ENCODE measurements around the gene TRNT1.

The TRNT1 gene

DNA sequence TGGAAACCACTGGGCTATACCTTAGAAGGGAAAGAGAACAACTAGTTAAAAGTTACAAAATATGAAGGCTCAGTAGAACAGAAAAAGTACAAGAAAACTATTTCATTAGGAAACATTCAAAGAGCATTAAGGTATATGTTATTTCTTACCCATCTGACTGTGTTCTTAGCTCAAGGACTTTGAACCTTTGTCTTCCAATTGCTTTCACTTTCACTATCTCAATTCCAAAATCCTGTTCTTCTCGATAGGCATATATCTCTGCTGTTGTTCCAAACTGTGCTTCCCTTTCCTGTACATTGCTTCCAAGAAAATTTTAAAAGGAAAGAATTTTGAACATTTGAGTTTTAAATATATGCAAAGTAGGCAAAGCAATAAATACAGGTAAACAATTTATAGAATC, 45.9 kb downstream of the TRNT1 start:
- TF ChIP-seq, protein P1, sequence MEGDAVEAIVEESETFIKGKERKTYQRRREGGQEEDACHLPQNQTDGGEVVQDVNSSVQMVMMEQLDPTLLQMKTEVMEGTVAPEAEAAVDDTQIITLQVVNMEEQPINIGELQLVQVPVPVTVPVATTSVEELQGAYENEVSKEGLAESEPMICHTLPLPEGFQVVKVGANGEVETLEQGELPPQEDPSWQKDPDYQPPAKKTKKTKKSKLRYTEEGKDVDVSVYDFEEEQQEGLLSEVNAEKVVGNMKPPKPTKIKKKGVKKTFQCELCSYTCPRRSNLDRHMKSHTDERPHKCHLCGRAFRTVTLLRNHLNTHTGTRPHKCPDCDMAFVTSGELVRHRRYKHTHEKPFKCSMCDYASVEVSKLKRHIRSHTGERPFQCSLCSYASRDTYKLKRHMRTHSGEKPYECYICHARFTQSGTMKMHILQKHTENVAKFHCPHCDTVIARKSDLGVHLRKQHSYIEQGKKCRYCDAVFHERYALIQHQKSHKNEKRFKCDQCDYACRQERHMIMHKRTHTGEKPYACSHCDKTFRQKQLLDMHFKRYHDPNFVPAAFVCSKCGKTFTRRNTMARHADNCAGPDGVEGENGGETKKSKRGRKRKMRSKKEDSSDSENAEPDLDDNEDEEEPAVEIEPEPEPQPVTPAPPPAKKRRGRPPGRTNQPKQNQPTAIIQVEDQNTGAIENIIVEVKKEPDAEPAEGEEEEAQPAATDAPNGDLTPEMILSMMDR (conservative IDR thresholded peaks at IDR 0.05; ENCODE audit: low read depth, low read length): no peak
- DNase-seq (ENCODE audit: low read depth): no peak
- H3K4me3 ChIP-seq (ENCODE audit: low read depth, low read length): no peak overlapping the region

DNA sequence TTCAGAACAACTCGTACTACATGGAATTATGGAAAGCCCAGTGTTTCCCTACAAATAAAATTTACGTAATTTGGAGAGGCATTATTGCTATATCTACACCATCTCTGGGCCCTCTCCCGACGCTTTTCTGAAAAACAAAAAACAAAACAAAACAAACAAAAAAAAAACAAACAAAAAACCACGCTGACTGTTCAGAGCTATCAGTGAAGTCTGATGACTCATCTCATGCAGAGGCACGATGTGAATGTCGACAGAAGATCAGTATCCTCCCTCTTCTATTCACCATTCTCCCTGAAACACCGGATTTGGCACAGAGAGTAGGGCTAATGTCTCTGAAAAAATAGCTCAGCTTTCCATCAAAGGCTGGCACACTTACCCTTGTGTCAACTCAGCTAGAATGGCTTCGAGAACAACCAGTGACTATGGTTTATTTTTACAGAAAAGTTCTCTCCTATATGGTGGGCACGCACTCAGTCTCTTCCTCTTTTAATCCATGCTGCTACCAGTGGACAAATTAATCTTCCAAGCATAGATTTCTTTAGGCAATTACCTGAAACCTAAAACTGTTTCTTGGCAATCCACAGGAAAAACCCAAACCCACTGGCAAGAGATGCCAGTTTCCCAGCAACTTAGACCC, 51.2 kb downstream of the TRNT1 start:
- peak; percentile 48 for DNase-seq (ENCODE audit: low read depth)
- TF ChIP-seq, protein P1 (conservative IDR thresholded peaks at IDR 0.05; ENCODE audit: low read depth, low read length): no peak
- peak overlapping the region; percentile 14 for H3K4me3 ChIP-seq (ENCODE audit: low read depth, low read length)

DNA sequence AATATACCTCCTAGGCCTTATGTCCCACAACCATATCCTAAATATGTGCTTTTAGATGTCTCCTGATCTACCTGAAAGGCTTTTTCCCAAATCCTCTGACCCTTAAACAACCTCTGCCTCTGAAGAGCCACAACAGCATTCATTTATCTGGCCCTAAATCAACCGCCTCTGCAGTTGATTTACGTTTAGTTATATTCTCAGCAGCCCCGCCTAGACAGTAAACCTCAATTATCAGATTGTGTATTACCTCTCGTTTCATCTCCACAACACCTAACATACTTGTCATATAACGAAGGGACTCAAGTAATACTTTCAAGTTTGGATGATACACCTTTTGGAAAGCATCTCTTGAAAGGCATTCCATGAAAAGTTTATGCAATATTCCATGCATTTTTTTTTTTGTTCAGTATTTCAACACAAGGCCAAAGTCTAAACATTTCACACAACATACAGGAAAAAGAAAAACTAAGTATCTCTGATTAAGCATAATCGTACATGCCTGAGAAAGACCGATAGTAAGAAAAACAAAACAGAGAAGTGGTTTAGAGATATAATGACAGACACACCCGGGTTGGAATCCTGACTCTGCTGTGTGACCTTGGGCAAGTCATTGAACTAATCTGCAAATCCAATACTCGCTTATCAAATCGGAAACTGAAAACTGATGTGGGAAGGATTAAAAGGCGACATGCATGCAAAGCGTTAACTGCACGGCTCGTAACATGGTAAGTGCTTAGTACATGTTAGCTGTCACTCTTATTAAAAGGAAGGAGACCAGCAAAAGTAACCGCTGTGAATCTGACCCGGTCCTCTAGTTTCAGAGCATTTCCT, 52.0 kb downstream of the TRNT1 start:
- peak overlapping the region; percentile 100 for H3K4me3 ChIP-seq (ENCODE audit: low read depth, low read length)
- no peak for DNase-seq (ENCODE audit: low read depth)

DNA sequence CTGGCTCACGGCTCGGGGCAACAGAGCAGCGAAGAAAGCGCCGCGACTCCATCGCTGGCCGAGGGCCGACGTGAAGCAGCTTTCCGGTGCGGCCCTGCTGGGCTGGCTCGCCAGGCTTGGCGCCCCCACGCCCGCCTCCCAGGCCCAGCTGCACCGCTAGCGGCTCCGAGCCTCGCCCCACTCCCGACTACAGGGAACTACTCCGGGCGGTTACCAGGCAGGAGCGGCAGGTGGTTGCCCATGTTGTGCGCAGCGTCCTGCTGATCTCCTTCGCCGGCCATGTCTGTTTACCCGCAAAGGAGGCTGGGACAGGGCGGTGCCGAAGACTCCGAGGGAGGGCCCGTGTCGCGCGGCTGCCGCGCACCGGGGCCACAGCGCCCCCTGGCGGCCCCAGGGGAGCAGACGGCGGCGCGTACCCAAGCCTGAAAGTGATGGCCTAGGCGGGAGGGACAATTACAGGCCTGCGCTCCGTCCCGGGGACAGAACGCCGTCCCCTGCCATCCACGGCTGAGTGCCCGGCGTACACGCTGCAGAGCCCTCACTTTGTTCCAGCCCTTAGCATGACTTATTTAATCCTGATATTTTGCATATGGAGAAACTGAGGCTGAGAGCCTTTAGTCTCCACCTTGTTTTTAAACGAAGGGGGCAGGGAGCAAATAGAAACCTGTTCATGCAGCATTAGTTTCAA, 52.8 kb downstream of the TRNT1 start, which contains the start of gene CRBN:
CRBN (minus strand) TSS at position 285 of the 688 bp plus-strand sequence; CDS start at position 281, 4 bp downstream.
- TF ChIP-seq, protein P1 (conservative IDR thresholded peaks at IDR 0.05; ENCODE audit: low read depth, low read length): peak; percentile 72
- peak within 1 kb of the TSS; percentile 100 for H3K4me3 ChIP-seq (ENCODE audit: low read depth, low read length)
- peak; percentile 87 for DNase-seq (ENCODE audit: low read depth)

More for the DNA sequence above, 52.0 kb downstream of the TRNT1 start:
- TF ChIP-seq, protein P1 (conservative IDR thresholded peaks at IDR 0.05; ENCODE audit: low read depth, low read length): no peak

DNA sequence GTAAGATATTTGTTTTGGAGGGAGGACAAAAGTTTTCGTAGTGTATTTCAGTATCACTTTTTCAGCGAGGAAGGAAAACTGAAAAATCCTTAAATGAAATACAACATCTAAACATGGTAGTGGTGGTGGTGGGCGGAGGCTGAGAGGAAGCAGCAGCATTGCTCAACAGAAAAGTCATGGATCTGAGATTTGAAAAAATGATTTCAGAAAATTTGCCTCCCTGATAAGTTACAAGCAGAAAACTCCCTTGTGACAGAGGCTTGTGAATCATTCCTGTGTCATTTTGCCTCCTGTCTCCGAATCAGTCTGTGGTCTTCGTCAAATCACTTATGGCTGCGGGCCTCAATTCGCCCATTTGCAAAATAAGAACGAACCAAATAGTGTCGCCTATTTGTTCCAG, 53.7 kb downstream of the TRNT1 start:
- TF ChIP-seq, protein P1 (conservative IDR thresholded peaks at IDR 0.05; ENCODE audit: low read depth, low read length): no peak
- no peak overlapping the region for H3K4me3 ChIP-seq (ENCODE audit: low read depth, low read length)
- DNase-seq (ENCODE audit: low read depth): no peak

DNA sequence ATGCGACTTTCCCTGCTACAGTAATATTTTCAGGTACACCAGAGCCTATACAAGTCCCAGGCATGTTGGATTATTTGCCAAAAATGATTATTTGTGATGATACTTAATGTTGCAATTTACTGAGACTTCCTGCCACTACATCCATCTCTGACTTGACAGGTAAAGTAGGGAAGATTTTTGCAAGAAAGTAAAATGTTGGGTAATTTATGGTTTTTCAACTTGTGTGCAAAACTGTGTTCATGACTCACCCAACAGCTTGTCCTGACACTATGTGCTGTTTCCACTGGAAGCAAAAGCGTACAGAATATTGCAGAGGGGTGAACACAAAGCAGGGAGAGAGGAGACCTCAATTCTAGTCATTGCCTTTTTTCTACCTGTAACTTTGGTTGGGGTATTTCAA, 58.1 kb downstream of the TRNT1 start:
- H3K4me3 ChIP-seq (ENCODE audit: low read depth, low read length): no peak overlapping the region
- TF ChIP-seq, protein P1 (conservative IDR thresholded peaks at IDR 0.05; ENCODE audit: low read depth, low read length): no peak
- DNase-seq (ENCODE audit: low read depth): no peak

Measured in choroid plexus epithelial cell (primary cell).